Right renal cortex interstitium (tissue), 3 donors: Measurements from ENCODE around the gene SSH2. TPM values are rescaled to one million over a fixed set of nuclear protein-coding genes. Genes with fewer than 3 reads are reported as not detected.

Experiments used
- DNase-seq, 3 donors: peaks; one replicate each; pipeline ENCODE4 v3.0.0-alpha.2; 2013; ENCODE audit warnings: low read depth in 3 of 3, low spot score in 2 of 3
- polyA plus RNA-seq, 3 donors: library from polyadenylated mRNA; unstranded; fragments of 120-200 nt; gene quantifications; one replicate each; pipeline ENCODE4 v1.2.1, GENCODE V29; 2013; ENCODE audit not compliant: insufficient read length in 3 of 3

SSH2 gene
- polyA plus RNA-seq, 3 donors = 17.0 to 18.2 (median 17.1) TPM

GRCh38 chr17:29716566-29716965 is 213.5 kb downstream of the SSH2 start:
- DNase-seq = no peak

- no peak for DNase-seq
Observed at GRCh38 chr17:29715680-29716079, 214.3 kb downstream of the SSH2 start.

- DNase-seq = no peak
Observed at GRCh38 chr17:29714146-29714545, 215.9 kb downstream of the SSH2 start.

GRCh38 chr17:29713626-29714025 is 216.4 kb downstream of the SSH2 start:
- no peak for DNase-seq

GRCh38 chr17:29711588-29712385 is 218.2 kb downstream of the SSH2 start:
- DNase-seq = no peak

GRCh38 chr17:29710891-29711418 is 219.1 kb downstream of the SSH2 start:
- peak in 1 of 3 donors; percentile 35 for DNase-seq

GRCh38 chr17:29710520-29710884 is 219.5 kb downstream of the SSH2 start:
- no peak for DNase-seq

- DNase-seq = peak in 1 of 3 donors; percentile 50
Observed at GRCh38 chr17:29709866-29710519, 220.0 kb downstream of the SSH2 start.

GRCh38 chr17:29707212-29707571 is 222.8 kb downstream of the SSH2 start:
- no peak for DNase-seq

- DNase-seq = no peak
Observed at GRCh38 chr17:29706045-29706431, 224.0 kb downstream of the SSH2 start.

- no peak for DNase-seq
Observed at GRCh38 chr17:29705386-29705785, 224.6 kb downstream of the SSH2 start.

GRCh38 chr17:29699283-29699682 is 230.7 kb downstream of the SSH2 start:
- DNase-seq = no peak

GRCh38 chr17:29698837-29699236 is 231.2 kb downstream of the SSH2 start:
- no peak for DNase-seq

- no peak for DNase-seq
Observed at GRCh38 chr17:29698019-29698777, 231.8 kb downstream of the SSH2 start.

- no peak for DNase-seq
Observed at GRCh38 chr17:29697371-29697770, 232.7 kb downstream of the SSH2 start.

GRCh38 chr17:29694918-29695563 is 235.0 kb downstream of the SSH2 start:
- DNase-seq = no peak

- no peak for DNase-seq
Observed at GRCh38 chr17:29693751-29694150, 236.3 kb downstream of the SSH2 start.

- DNase-seq = no peak
Observed at GRCh38 chr17:29687596-29687995, 242.4 kb downstream of the SSH2 start.

- no peak for DNase-seq
Observed at GRCh38 chr17:29686993-29687590, 242.9 kb downstream of the SSH2 start.

GRCh38 chr17:29683481-29683880 is 246.5 kb downstream of the SSH2 start:
- no peak for DNase-seq
